Fibroblast of lung (primary cell): ENCODE data around the gene PRSS50.

Source experiments
- EZH2 ChIP-seq: IDR thresholded peaks from 2 replicates; pipeline ENCODE4 v1.5.1; 2012; ENCODE audit warnings: low read length, control low read depth, mild to moderate bottlenecking; ENCODE audit errors: missing control alignments
- TF ChIP-seq, protein P1 (sequence below), 2 donors: IDR thresholded peaks in 1 of 2; conservative IDR thresholded peaks in 1 of 2; 1 replicate in 1 of 2; 2 replicates in 1 of 2; pipeline ENCODE4 v1.5.1; 2011 to 2012; ENCODE audit warnings: low read length in 2 of 2, control low read depth in 1 of 2, inconsistent platforms in 1 of 2, low read depth in 1 of 2, mild to moderate bottlenecking in 1 of 2

- TF ChIP-seq, protein P1, sequence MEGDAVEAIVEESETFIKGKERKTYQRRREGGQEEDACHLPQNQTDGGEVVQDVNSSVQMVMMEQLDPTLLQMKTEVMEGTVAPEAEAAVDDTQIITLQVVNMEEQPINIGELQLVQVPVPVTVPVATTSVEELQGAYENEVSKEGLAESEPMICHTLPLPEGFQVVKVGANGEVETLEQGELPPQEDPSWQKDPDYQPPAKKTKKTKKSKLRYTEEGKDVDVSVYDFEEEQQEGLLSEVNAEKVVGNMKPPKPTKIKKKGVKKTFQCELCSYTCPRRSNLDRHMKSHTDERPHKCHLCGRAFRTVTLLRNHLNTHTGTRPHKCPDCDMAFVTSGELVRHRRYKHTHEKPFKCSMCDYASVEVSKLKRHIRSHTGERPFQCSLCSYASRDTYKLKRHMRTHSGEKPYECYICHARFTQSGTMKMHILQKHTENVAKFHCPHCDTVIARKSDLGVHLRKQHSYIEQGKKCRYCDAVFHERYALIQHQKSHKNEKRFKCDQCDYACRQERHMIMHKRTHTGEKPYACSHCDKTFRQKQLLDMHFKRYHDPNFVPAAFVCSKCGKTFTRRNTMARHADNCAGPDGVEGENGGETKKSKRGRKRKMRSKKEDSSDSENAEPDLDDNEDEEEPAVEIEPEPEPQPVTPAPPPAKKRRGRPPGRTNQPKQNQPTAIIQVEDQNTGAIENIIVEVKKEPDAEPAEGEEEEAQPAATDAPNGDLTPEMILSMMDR (conservative IDR thresholded peaks at IDR 0.05 in 1 of 2, IDR thresholded peaks at IDR 0.05 in 1 of 2; ENCODE audit: low read depth in 1 of 2, low read length in 2 of 2), result no peak
- TF ChIP-seq EZH2, result no peak
These were observed 7.9 kb downstream of the PRSS50 start for GRCh38 chr3:46709721-46710120.
